ENCODE measurements around the gene RABGGTA.

Gene RABGGTA

DNA sequence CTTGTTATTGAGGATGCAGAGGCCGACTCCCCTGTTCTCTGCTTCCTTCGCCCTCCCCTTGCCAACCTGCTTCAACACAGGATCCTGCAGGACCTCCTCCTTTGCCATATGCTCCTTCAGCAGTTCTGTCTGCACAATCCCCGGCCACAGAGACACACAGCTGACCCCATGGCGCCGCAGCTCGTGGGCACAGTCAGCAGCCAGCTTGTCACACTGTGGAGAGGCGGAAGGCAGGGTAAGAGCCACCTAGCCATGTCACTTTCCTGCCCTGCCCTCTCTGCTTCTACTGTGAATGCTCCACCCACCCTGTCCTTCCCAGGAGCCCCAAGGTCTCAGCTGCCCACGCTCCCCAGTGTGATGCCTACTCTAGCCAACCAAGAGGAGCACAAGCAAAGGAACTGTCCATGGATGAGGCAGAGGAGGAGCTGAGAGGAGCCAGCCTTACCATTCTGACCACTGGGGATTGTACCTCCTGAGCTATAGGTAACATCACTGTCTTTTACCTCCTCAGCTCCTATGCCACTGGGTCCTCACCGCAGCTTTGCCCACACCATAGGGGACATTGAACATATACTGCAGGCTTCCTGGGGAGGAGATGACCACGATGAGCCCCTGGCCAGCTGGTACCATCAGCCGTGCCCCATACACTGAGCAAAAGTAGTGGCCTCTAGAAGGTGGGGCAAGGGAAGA is 20.9 kb upstream of the RABGGTA start:
- DNase-seq (ENCODE audit: extremely low read depth, low read depth), result no peak
- no peak overlapping the region for H3K4me3 ChIP-seq (replicated peaks; ENCODE audit: low read depth, low read length)
- TF ChIP-seq, protein P1, sequence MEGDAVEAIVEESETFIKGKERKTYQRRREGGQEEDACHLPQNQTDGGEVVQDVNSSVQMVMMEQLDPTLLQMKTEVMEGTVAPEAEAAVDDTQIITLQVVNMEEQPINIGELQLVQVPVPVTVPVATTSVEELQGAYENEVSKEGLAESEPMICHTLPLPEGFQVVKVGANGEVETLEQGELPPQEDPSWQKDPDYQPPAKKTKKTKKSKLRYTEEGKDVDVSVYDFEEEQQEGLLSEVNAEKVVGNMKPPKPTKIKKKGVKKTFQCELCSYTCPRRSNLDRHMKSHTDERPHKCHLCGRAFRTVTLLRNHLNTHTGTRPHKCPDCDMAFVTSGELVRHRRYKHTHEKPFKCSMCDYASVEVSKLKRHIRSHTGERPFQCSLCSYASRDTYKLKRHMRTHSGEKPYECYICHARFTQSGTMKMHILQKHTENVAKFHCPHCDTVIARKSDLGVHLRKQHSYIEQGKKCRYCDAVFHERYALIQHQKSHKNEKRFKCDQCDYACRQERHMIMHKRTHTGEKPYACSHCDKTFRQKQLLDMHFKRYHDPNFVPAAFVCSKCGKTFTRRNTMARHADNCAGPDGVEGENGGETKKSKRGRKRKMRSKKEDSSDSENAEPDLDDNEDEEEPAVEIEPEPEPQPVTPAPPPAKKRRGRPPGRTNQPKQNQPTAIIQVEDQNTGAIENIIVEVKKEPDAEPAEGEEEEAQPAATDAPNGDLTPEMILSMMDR (IDR thresholded peaks at IDR 0.05; ENCODE audit: low read depth, low read length, missing control alignments), result no peak

DNA sequence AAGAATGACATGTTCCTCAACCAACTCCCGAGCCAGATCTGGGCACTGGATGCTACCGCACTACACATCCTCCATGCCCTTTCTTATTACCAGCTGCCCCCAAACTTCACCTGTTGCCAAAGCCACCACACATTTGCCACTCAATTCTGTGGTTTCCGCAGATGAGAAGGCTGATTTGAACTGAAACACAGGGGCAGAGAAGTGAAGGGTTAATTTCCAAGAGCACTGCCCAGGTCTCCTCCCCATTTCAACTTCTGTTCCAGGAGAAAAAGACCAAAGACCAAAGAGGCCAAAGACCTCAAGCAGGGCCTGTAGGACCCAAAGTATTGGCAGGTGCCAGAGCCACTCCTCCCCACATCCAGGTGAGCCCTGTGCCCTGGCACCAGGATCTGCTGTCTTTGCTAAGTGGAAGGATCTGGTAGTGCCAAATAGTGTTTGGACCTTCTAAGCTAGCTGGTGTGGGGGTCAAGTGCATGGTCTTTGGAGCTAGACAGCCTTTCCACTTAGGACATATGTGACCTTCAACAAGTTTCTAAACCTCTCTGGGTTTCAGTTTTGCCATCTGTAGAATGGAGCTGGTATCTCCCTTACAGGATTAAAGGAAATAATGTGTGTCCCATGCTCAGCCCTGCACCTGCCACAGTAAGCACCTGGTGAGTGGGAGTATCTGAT is 20.2 kb upstream of the RABGGTA start:
- TF ChIP-seq, protein P1 (IDR thresholded peaks at IDR 0.05; ENCODE audit: low read depth, low read length, missing control alignments), result no peak
- H3K4me3 ChIP-seq (replicated peaks; ENCODE audit: low read depth, low read length), result no peak overlapping the region
- no peak for DNase-seq (ENCODE audit: extremely low read depth, low read depth)

DNA sequence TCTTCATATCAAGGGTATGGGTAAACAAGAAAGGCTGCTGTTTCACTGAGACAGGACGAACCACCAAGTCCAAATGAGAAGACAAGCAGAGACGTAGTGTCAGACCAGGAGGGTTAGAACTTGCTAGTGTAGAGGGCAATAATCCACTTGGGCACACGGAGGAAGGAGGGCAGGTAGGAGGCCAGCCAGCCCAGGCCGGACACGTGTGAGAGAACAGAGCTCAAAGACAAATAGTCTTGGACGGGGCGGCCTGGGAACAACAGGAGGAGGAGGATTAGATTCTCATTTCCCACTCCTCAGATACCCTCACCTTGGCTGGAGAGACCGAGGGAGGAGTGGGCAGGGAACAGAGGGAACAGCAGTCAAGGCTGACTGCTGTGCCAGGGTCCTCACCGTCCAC is 19.3 kb upstream of the RABGGTA start:
- TF ChIP-seq, protein P1 (IDR thresholded peaks at IDR 0.05; ENCODE audit: low read depth, low read length, missing control alignments), result no peak
- no peak overlapping the region for H3K4me3 ChIP-seq (replicated peaks; ENCODE audit: low read depth, low read length)
- DNase-seq (ENCODE audit: extremely low read depth, low read depth), result no peak

DNA sequence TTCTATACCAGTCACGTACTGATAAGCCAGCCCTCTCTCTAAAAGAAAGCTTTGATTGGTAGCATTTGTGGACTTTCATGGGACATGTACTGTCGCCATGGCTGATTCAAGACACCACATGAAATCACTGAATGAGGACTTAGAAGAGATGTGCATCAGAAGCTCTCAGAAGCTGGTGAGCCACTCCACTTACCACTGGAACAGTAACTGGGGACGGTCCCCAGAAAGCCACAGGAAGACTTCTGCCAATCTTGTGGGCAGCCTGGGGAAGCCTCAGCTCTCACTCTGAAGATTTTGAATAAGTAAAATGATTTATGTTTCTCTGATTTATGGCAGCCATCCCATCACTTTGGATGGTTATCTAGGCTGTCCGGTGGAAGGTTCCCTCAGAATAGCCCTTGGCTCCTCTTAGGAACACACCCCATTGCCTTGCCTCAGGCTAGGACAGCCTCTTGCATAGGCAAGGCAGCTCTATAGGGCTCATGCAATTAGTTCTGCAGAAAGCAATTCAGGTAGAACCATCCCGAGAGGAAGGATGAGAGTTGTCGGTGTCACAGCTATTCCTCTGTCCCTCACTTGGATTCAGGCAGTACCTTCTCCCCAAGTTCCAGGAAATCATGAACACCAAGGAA is 18.4 kb upstream of the RABGGTA start:
- no peak for DNase-seq (ENCODE audit: extremely low read depth, low read depth)
- TF ChIP-seq, protein P1 (IDR thresholded peaks at IDR 0.05; ENCODE audit: low read depth, low read length, missing control alignments), result no peak
- no peak overlapping the region for H3K4me3 ChIP-seq (replicated peaks; ENCODE audit: low read depth, low read length)

DNA sequence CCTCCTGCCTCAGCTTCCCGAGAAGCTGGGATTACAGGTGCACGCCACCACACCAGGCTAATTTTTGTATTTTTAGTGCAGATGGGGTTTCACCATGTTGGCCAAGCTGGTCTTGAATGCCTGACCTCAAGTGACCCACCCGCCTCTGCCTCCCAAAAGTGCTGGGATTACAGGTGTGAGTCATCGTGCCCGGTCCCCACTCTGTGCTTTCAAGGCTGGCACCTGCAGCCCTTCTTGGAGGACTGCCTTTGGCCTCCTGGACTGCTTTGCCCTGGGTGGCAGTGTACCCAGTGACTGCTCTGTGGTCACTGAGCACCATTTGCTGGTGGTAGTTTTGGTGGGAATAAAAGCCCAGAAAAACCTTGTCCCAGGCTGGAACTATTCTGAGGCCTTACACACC is 15.6 kb upstream of the RABGGTA start:
- TF ChIP-seq, protein P1 (IDR thresholded peaks at IDR 0.05; ENCODE audit: low read depth, low read length, missing control alignments), result no peak
- H3K4me3 ChIP-seq (replicated peaks; ENCODE audit: low read depth, low read length), result no peak overlapping the region
- no peak for DNase-seq (ENCODE audit: extremely low read depth, low read depth)

DNA sequence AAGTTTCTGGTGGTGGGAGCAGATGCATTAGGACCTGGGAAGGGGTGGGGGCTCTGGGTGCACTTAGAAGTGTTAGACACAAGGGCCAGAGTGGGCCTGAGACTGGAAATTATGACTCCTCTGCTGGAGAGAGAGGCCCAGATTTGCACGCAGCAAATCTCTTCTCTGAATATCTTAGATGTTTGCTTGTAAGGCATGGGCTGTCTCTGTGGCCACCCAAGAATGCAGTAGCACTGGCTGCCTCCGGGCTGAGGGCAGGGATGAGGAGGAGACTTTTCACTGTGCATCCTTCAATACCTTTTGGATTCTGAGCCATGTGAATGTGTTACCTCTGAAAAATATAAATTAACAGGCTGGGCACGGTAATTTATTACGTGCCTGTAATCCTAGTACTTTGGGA is 14.0 kb upstream of the RABGGTA start:
- TF ChIP-seq, protein P1 (IDR thresholded peaks at IDR 0.05; ENCODE audit: low read depth, low read length, missing control alignments), result no peak
- no peak overlapping the region for H3K4me3 ChIP-seq (replicated peaks; ENCODE audit: low read depth, low read length)
- DNase-seq (ENCODE audit: extremely low read depth, low read depth), result no peak
